ENCODE measurements around the gene ESR1.

The ESR1 gene

DNA sequence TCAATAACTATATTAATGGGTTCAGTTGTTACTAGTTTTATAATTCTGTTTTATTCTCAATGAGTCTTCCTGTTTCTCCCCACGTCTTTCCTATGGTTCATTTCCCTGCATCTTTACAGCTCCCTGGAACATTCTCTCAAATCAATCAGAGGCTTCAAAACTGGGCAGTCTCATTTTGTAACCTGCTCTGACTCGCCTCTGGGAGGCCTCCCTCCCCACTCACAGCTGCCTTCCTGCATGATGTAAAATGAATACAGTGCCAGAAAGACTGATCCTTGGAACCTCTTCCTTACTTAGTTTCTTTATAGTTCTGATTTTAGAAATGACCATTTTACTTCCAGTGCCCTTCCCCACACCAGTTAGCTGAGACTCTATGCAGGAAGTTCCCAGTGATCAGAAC, 103.9 kb downstream of the ESR1 start:
- no peak for DNase-seq (ENCODE audit: insufficient read length, low spot score)
- no peak for FAIRE-seq
- TF ChIP-seq, protein P1, sequence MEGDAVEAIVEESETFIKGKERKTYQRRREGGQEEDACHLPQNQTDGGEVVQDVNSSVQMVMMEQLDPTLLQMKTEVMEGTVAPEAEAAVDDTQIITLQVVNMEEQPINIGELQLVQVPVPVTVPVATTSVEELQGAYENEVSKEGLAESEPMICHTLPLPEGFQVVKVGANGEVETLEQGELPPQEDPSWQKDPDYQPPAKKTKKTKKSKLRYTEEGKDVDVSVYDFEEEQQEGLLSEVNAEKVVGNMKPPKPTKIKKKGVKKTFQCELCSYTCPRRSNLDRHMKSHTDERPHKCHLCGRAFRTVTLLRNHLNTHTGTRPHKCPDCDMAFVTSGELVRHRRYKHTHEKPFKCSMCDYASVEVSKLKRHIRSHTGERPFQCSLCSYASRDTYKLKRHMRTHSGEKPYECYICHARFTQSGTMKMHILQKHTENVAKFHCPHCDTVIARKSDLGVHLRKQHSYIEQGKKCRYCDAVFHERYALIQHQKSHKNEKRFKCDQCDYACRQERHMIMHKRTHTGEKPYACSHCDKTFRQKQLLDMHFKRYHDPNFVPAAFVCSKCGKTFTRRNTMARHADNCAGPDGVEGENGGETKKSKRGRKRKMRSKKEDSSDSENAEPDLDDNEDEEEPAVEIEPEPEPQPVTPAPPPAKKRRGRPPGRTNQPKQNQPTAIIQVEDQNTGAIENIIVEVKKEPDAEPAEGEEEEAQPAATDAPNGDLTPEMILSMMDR (IDR thresholded peaks at IDR 0.05; ENCODE audit: insufficient read depth, missing control alignments): no peak

DNA sequence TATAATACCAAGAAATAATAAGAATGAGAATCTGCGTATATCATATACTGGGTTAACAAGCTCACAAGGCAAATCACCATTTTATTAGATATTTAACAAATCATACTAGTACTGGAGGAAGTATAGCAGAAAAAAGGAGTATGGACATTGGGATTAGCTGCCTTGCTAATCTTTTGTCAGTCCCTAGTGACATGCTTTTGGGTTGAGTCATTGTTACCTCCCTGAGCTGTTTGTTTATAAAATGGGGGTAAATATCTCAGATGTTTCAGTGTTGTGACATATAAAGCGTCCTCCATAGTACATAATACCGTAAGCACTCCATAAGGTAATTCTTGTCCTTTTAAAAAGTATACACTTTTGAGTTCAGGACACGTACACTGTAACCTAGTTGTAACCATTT, 107.0 kb downstream of the ESR1 start:
- FAIRE-seq: no peak
- DNase-seq (ENCODE audit: insufficient read length, low spot score): no peak
- TF ChIP-seq, protein P1 (IDR thresholded peaks at IDR 0.05; ENCODE audit: insufficient read depth, missing control alignments): no peak

- TF ChIP-seq, protein P1 (IDR thresholded peaks at IDR 0.05; ENCODE audit: insufficient read depth, missing control alignments): no peak
- no peak for DNase-seq (ENCODE audit: insufficient read length, low spot score)
- FAIRE-seq: no peak
Measured at GRCh38 chr6:151916075-151916474, 108.6 kb downstream of the ESR1 start.

GRCh38 chr6:151916680-151917164, 109.2 kb downstream of the ESR1 start:
- DNase-seq (ENCODE audit: insufficient read length, low spot score) (no peak), FAIRE-seq (no peak)
- TF ChIP-seq, protein P1 (IDR thresholded peaks at IDR 0.05; ENCODE audit: insufficient read depth, missing control alignments): no peak

- DNase-seq (ENCODE audit: insufficient read length, low spot score) (no peak), FAIRE-seq (no peak)
- TF ChIP-seq, protein P1 (IDR thresholded peaks at IDR 0.05; ENCODE audit: insufficient read depth, missing control alignments): no peak
Measured at GRCh38 chr6:151917531-151918329, 110.2 kb downstream of the ESR1 start.

DNA sequence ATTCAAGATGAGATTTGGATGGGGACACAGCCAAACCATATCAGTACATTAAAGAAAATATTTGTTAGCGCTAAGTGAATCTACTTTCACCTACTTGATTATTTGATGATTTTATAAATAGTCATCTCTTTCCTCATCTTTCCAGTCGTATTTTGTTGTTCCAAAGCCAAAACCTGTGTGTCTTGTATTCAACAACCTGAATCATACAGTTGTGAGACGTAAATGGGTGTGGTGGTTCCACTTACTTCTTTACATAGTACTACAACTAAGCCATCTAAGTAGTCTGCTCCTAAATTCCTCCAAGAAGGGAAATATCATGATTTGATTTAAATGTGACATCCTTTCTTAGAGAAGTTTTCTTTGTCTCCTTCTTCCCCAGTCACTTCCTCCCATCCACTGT, 132.8 kb downstream of the ESR1 start:
- TF ChIP-seq, protein P1 (IDR thresholded peaks at IDR 0.05; ENCODE audit: insufficient read depth, missing control alignments): no peak
- DNase-seq (ENCODE audit: insufficient read length, low spot score) (no peak), FAIRE-seq (no peak)

All from D721Med (cell line).